PC-9 (cell line): ENCODE results near the gene NLRX1. TPM values are rescaled to one million over a fixed set of nuclear protein-coding genes. Genes with fewer than 3 reads are reported as not detected.

Experiments
- BruUV-seq: library from RNA; stranded (reverse); fragments of 400-500 nt; replicated peaks from 2 replicates; lab custom pipeline; 2021; lab: Mats Ljungman, UMichigan
- CTCF ChIA-PET: fragments of 300-600 bp; sonication (Branson Sonifier 250); formaldehyde crosslinking; loops from one replicate; lab custom pipeline; 2022; ENCODE audit warnings: antibody characterized with exemption; lab: Charles Lee
- POLR2A ChIA-PET: fragments of 300-600 bp; sonication (Branson Sonifier 250); formaldehyde crosslinking; loops from one replicate; lab custom pipeline; 2022; ENCODE audit warnings: antibody characterized with exemption; ENCODE audit not compliant: unreplicated experiment; lab: Charles Lee
- DNase-seq, 2 experiments: peaks; one replicate each; pipeline versions ENCODE4 v3.0.0 to v3.0.0-alpha.2; 2015 to 2022; ENCODE audit warnings: mixed read lengths in 1 of 2
- H2AFZ ChIP-seq: fragments of 200-600 bp; sonication (generic); 2 replicates; pipeline ENCODE4 v1.8.1; 2017; ENCODE audit warnings: antibody characterized with exemption
- H3F3A ChIP-seq: fragments of 200-600 bp; sonication (generic); 2 replicates; pipeline ENCODE4 v1.8.1; 2017; ENCODE audit warnings: antibody characterized with exemption, mild to moderate bottlenecking, low read depth; ENCODE audit not compliant: insufficient read depth
- H3K27ac ChIP-seq: fragments of 200-600 bp; sonication (generic); 2 replicates; pipeline ENCODE4 v1.6.1; 2016; ENCODE audit warnings: mixed run types
- H3K27me3 ChIP-seq: fragments of 200-600 bp; sonication (generic); 2 replicates; pipeline ENCODE4 v1.6.1; 2016; ENCODE audit warnings: low read depth, mixed run types; ENCODE audit not compliant: insufficient read depth
- H3K36me3 ChIP-seq: fragments of 200-600 bp; sonication (generic); 2 replicates; pipeline ENCODE4 v1.6.1; 2016; ENCODE audit warnings: low read depth, mixed run types
- H3K4me1 ChIP-seq: fragments of 200-600 bp; sonication (generic); replicated peaks from 2 replicates; pipeline ENCODE4 v1.6.1; 2016; ENCODE audit warnings: mixed run types; ENCODE audit not compliant: insufficient read depth
- H3K4me2 ChIP-seq: fragments of 200-600 bp; sonication (generic); 2 replicates; pipeline ENCODE4 v1.6.1; 2017; ENCODE audit warnings: mixed run types
- H3K4me3 ChIP-seq: fragments of 200-600 bp; sonication (generic); 2 replicates; pipeline ENCODE4 v1.6.1; 2016; ENCODE audit warnings: mixed run types
- H3K79me2 ChIP-seq: fragments of 200-600 bp; sonication (generic); 2 replicates; pipeline ENCODE4 v1.6.1; 2017; ENCODE audit warnings: low read depth, mixed run types
- H3K9me2 ChIP-seq: fragments of 200-600 bp; sonication (generic); 2 replicates; pipeline ENCODE4 v1.8.1; 2017; ENCODE audit warnings: mild to moderate bottlenecking; ENCODE audit not compliant: insufficient read depth
- H3K9me3 ChIP-seq: fragments of 200-600 bp; sonication (generic); 2 replicates; pipeline ENCODE4 v1.8.1; 2016; ENCODE audit warnings: low read depth; ENCODE audit not compliant: insufficient read depth
- H4K20me1 ChIP-seq: fragments of 200-600 bp; sonication (generic); 2 replicates; pipeline ENCODE4 v1.8.1; 2017; ENCODE audit not compliant: insufficient read depth
- EZH2 ChIP-seq: fragments of 200-600 bp; sonication (generic); IDR thresholded peaks from 2 replicates; pipeline ENCODE4 v1.8.0; 2017; ENCODE audit warnings: antibody characterized with exemption, low read depth
- intact Hi-C: fragments of 100-400 bp; cut with micrococcal nuclease; formaldehyde crosslinking; loops from one replicate; pipeline ENCODE4 v1.10.0; 2022; ENCODE audit not compliant: unreplicated experiment
- total RNA-seq: library from RNA; stranded (reverse); gene quantifications from 2 replicates; pipeline ENCODE4 v1.2.3, GENCODE V29; 2021
- TF ChIP-seq, protein P1 (sequence below): fragments of 200-600 bp; sonication (generic); conservative IDR thresholded peaks from 2 replicates; pipeline ENCODE4 v1.6.1; 2017; ENCODE audit warnings: mixed run types, antibody characterized with exemption, mild to moderate bottlenecking, moderate library complexity

NLRX1 gene
- total RNA-seq, 1 experiment from 2014 or later: 18.4 TPM

DNA sequence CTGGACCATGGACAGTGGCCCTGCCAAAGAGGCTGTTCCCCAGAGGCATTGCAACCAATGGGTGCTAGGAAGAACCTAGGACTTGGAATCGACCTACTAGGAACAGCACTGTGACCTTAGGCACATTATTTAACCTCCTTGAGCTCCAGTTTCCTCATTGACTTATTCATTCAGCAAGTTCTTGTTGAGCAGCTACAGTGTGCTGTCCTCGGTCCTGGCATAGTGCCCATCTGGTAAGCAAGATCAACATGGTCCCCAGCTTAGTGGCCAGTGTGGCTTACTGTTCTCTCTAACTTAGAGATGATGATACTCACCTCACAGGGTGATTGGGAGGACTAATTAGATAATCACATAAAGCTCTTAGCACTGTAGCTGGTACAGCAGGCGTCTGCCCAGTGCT, 11.5 kb upstream of the NLRX1 start:
- Histone ChIP-seq H3F3A (no peaks in the 10 kb centered on the region), H3K9me2 (no peaks in the 10 kb centered on the region), H3K9me3 (no peaks in the 10 kb centered on the region), H3K4me1 (no peaks in the 10 kb centered on the region), H3K36me3 (no peaks in the 10 kb centered on the region), H3K27me3 (peaks cover 25% of the 10 kb centered on the region), H3K79me2 (no peaks in the 10 kb centered on the region), H3K4me2 (no peak overlapping the region), H4K20me1 (no peaks in the 10 kb centered on the region), H2AFZ (no peak overlapping the region), H3K27ac (no peak overlapping the region), H3K4me3 (no peak overlapping the region)
- ChIA-PET POLR2A (interaction anchor here (0.6 kb wide), 1 partner anchor 536 kb away, joined by 8 read pairs; no protein-coding TSS in a partner anchor), CTCF (interaction anchor here (0.9 kb wide), 1 partner anchor 10 kb away, joined by 3 read pairs; no protein-coding TSS in a partner anchor)
- intact Hi-C loops: no loop called here
- DNase-seq: peak in 1 of 2 experiments; percentile 63
- no TSS peak for BruUV-seq
- TF ChIP-seq, protein P1, sequence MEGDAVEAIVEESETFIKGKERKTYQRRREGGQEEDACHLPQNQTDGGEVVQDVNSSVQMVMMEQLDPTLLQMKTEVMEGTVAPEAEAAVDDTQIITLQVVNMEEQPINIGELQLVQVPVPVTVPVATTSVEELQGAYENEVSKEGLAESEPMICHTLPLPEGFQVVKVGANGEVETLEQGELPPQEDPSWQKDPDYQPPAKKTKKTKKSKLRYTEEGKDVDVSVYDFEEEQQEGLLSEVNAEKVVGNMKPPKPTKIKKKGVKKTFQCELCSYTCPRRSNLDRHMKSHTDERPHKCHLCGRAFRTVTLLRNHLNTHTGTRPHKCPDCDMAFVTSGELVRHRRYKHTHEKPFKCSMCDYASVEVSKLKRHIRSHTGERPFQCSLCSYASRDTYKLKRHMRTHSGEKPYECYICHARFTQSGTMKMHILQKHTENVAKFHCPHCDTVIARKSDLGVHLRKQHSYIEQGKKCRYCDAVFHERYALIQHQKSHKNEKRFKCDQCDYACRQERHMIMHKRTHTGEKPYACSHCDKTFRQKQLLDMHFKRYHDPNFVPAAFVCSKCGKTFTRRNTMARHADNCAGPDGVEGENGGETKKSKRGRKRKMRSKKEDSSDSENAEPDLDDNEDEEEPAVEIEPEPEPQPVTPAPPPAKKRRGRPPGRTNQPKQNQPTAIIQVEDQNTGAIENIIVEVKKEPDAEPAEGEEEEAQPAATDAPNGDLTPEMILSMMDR: no peak
- TF ChIP-seq EZH2: no peak

DNA sequence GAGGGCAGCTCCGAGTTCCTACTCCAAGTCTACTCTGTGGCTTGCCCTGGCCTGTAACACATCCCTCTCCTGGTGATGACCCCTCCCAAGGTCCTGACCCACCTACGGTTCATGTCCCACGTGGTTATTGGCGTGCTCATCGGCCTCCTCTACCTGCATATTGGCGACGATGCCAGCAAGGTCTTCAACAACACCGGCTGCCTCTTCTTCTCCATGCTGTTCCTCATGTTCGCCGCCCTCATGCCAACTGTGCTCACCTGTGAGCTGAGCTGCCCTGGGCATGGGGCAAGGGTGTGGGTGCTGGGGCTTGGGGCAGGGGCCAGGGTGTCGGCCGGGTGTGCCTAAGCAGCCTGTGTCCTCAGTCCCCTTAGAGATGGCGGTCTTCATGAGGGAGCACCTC, 10.1 kb upstream of the NLRX1 start:
- Histone ChIP-seq H3K9me3 (no peaks in the 10 kb centered on the region), H3K36me3 (no peaks in the 10 kb centered on the region), H3K4me3 (no peak overlapping the region), H3K79me2 (no peaks in the 10 kb centered on the region), H2AFZ (no peak overlapping the region), H3F3A (no peaks in the 10 kb centered on the region), H3K4me2 (no peak overlapping the region), H3K9me2 (no peaks in the 10 kb centered on the region), H4K20me1 (no peaks in the 10 kb centered on the region), H3K27me3 (peaks cover 16% of the 10 kb centered on the region), H3K27ac (no peak overlapping the region), H3K4me1 (no peaks in the 10 kb centered on the region)
- intact Hi-C loops: no loop called here
- ChIA-PET CTCF (no interaction called here), POLR2A (interaction anchor here (0.6 kb wide), 1 partner anchor 140 kb away, joined by 3 read pairs; the partner anchor contains the start of gene RPS25)
- DNase-seq: no peak
- no TSS peak for BruUV-seq
- TF ChIP-seq, protein P1: no peak
- no peak for TF ChIP-seq EZH2

DNA sequence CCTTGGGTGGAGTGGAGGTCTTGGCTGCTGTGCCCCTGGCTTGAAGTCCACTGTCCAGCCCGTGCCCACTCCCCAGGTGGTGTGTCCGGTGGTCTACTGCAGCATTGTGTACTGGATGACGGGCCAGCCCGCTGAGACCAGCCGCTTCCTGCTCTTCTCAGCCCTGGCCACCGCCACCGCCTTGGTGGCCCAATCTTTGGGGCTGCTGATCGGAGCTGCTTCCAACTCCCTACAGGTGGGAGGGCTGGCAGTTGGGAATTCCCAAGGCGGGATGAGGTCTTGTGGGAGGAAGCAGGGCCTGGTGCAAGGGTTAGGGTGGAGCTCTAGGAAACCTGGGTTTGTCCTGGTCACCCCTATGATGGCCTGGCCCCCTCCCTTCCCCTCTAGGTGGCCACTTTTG, 8.4 kb upstream of the NLRX1 start:
- CTCF ChIA-PET: no interaction called here
- Histone ChIP-seq H2AFZ (no peak overlapping the region), H3K79me2 (no peaks in the 10 kb centered on the region), H3K4me2 (no peak overlapping the region), H3K4me1 (no peaks in the 10 kb centered on the region), H3K27me3 (peaks cover 8% of the 10 kb centered on the region; the same call in 1 of the 2 replicates), H3K27ac (no peak overlapping the region), H3K9me3 (no peaks in the 10 kb centered on the region), H3K4me3 (no peak overlapping the region), H3F3A (no peaks in the 10 kb centered on the region), H4K20me1 (no peaks in the 10 kb centered on the region), H3K36me3 (no peaks in the 10 kb centered on the region), H3K9me2 (no peaks in the 10 kb centered on the region)
- POLR2A ChIA-PET: no interaction called here
- BruUV-seq: no TSS peak
- TF ChIP-seq EZH2: no peak
- TF ChIP-seq, protein P1: no peak
- no peak for DNase-seq
- intact Hi-C loops: no loop called here
